HuH-7.5 (cell line): ENCODE measurements around the gene HNRNPF.
"Not testable (repeated sequence)": the region's sequence is repeated elsewhere in the genome, so short reads cannot be mapped to it uniquely, and the experiment has no call there.

Experiments
- DNase-seq: peaks from one replicate; pipeline ENCODE4 v3.0.0; 2011; ENCODE audit warnings: low spot score

HNRNPF gene, protein sequence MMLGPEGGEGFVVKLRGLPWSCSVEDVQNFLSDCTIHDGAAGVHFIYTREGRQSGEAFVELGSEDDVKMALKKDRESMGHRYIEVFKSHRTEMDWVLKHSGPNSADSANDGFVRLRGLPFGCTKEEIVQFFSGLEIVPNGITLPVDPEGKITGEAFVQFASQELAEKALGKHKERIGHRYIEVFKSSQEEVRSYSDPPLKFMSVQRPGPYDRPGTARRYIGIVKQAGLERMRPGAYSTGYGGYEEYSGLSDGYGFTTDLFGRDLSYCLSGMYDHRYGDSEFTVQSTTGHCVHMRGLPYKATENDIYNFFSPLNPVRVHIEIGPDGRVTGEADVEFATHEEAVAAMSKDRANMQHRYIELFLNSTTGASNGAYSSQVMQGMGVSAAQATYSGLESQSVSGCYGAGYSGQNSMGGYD

GRCh38 chr10:43408710-43409384 is at the start of gene HNRNPF:
Gene HNRNPF (minus strand): TSS chr10:43409186. CDS start chr10:43387884, 21,302 bp downstream.
- peak; percentile 77 for DNase-seq

- DNase-seq = no peak
Observed at GRCh38 chr10:43458227-43458626, 49.2 kb upstream of the HNRNPF start.

DNA sequence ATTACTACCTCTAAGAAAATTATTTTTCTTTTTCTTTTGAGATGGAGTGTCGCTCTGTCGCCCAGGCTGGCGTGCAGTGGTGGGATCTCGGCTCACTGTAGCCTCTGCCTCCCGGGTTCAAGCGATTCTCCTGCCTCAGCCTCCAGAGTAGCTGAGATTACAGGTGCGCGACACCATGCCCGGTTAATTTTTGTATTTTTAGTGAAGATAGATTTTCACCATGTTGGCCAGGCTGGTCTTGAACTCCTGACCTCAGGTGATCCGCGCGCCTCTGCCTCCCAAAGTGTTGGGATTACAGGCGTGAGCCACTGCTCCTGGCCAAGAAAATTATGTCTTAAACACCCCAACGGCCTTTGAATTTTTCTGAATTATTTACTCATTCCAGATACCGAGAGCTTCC is 47.6 kb upstream of the HNRNPF start:
- not testable (repeated sequence) for DNase-seq

DNA sequence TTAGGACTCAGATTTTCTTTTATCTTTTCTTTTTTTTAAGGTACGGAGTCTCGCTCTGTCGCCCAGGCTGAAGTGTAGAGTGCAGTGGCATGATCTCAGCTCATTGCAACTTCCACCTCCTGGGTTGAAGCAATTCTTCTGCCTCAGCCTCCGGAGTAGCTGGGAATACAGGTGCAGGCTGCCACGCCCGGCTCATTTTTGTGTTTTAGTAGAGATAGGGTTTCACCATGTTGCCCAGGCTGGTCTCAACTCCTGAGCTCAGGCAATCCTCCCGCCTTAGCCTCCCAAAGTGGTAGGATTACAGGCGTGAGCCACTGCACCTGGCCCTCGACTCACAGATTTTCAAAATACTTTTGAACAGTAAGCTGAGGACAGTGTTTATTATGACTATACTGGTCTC is 45.0 kb upstream of the HNRNPF start:
- DNase-seq = not testable (repeated sequence)

DNA sequence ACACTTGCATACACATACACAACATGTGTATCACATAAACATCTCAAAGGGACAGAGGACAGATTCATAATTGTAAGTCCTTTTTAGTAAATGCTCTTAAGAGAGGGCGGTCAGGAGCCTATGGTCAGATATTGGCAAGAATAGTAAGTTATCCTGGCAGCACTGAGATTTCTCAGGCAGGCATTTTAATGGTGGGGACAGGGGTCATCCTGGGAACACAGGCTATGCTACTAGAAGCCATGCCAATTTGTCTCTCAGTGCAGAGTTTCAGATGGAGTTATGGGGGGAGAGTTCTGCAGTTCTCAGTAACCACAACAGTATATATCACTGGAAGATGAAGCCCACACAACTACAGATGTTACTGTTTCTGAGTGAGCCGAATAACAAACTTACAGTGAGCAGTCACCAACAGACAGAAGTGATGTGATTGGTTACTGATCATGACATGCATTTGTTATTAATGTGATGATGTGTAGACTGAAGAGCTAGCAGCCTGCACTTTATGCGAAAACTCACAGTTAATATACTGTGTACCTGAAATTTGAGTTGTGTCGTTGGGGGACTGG is 44.4 kb upstream of the HNRNPF start:
- no peak for DNase-seq

DNA sequence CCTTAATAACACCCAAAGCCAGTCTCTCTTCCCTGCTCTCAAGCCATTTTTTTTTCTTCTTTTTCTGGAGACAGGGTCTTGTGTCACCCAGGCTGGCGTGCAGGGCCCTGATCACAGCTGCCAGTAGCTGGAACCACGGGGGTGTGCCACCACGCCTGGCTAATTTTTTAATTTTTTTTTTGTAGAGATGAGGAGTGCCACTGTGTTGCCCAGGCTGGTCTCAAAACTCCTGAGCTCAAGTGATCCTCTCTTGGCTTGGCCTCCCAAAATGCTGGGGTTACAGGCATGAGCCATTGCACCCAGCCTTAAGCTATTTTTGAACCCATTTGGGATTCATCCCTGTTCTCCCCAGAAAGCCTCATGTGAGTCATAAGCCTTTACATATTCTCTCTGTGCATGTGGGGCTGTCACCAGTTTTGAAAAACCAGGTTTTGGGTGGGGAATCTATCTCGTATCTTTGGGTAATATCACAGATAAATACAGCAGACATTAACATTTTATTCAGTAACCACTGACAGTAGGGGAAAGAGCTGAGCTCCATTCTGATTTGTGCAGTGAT is 43.4 kb upstream of the HNRNPF start:
- no peak for DNase-seq

- no peak for DNase-seq
Observed at GRCh38 chr10:43448742-43449141, 39.8 kb upstream of the HNRNPF start.

DNA sequence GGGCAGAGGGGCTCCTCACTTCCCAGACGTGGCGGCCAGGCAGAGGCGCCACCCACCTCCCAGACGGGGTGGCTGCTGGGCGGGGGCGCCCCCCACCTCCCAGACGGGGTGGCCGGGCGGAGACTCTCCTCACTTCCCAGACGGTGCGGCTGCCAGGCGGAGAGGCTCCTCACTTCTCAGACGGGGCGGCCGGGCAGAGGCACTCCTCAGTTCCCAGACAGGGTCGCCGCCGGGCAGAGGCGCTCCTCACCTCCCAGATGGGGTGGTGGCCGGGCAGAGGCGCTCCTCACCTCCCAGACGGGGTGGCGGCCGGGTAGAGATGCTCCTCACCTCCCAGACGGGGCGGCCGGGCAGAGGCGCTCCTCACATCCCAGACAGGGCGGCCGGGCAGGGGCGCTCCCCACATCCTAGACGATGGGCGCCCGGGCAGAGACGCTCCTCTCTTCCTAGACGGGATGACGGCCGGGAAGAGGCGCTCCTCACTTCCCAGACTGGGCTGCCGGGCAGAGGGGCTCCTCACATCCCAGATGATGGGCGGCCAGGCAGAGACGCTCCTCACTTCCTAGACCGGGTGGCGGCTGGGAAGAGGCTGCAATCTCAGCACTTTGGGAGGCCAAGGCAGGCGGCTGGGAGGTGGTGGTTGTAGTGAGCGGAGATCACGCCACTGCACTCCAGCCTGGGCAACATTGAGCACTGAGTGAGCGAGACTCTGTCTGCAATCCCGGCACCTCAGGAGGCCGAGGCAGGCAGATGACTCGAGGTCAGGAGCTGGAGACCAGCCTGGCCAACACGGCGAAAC is 37.4 kb upstream of the HNRNPF start:
- DNase-seq = not testable (repeated sequence)

DNA sequence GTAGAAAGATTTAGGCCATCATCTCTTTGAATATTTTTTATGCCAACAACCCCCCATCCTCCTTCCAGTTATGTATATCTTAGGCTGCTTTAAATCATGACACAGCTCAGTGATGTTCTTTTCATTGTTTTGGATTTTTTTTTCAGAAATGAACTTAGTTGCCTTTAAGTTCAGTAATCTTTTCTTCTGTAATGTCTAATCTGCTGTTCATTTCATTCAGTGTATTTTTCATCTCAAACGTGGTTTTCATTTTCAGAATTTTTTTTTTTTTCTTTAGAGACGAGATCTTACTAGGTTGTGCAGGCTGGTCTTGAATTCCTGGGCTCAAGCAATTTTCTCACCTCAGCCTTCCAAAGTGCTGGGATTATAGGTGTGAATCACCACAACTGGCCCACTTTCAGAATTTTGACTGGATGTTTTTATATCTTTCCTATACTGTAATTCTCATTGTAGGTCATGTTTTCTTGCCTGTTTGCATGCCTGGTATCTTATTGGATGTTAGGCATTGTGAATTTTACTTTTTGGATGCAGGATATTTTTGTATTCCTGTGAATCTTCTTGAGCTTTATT is 36.0 kb upstream of the HNRNPF start:
- DNase-seq = no peak

DNA sequence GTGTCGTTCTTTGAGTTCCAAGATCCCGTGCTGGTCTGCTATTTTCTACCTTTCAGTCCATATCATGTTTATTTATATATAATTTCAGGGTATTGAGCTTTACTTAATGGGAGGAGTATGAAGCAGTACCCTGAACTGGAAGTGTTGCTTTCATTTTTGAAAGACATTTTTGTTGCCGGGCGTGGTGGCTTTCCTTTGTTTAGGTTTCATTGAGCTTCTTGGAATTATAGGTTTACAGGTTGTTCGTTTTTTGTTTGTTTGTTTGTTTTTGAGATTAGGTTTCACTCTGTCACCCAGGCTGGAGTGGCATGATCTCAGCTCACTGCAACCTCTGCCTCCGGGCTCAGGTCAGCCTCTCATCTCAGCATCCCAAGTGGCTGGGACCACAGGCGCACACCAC is 35.3 kb upstream of the HNRNPF start:
- DNase-seq = no peak

- no peak for DNase-seq
Observed at GRCh38 chr10:43440463-43441134, 31.6 kb upstream of the HNRNPF start.

DNA sequence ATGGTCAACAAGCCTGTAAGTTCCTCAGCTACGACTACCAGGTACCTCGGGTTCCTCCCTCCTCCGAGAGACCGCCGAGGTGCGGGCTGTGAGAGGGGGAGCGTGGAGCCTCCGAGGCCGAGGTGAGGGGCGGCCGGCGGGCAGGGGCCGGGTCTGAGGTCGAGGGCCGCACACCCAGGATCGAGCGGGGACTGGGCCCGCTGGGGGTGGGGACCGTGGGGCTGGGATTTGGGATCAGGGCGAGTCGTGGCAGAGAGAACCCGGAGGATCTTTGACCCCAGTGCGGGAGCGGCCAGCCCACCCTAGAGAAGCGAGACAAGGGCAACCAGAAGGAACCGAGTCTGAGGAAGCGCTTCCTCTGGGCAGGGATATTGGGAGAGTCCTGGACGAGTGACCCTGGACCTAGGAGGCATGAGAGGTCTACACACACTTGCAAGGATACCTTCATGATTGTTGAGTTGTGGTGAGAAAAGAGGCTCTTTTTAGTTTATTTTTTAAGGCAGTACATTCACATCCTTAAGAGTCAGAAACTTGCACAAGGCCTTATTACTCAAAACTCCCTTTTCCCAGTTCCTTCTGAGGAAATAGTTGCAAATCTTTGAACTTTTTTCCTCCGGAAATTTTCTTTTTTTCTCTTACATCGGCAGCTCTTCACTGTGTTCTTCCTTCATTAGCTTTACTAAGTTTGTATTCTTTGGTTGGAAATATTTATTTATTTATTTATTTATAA is 28.3 kb upstream of the HNRNPF start:
- peak; percentile 36 for DNase-seq

DNA sequence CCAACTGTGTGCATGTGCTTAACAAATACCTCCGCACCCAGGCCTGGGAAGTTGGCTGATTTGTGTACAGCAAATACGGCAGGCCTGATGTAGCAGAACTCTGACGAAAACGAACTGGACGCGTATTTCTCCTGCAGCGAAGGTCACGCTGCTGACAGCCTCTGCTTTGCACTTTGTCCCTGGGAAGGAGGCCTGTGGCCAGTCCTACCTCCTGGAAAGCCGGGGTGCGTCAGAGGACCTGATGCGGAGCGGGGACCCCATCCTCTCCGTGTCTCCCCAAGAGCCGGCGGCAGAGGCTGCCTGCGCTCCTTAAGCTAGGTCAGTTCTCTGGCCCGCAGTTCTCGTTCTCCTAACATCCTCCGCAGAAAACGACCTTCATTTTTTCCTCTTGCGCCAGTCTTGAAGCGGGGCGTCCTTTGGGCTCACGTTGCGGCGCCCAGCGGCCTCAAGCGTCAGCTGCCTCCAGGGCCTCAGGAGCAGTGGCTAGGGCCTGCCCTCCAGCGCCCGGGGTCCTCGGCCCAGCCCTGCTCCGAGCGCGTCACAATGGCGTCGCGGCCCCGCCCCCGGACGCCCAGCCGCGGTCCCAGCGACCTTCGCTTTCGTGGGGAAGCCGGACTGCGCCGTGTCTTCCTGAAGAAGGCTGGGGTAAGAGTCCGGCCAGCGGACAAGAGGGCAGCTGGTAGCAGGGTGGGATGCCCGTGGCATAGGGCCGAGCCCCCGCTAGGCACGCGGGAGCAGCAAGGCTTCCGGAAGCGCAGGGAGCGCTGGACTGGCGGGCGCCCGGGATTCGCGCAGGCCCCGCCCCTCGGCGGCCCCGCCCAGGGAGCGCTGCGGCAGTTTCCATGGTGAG is 27.5 kb upstream of the HNRNPF start, which contains the start of gene ZNF487:
Gene ZNF487 (plus strand): TSS at position 821 of the 850 bp plus-strand sequence. CDS start 38,703 bp downstream, outside the sequence.
- peak; percentile 81 for DNase-seq

- DNase-seq = no peak
Observed at GRCh38 chr10:43430926-43431663, 22.1 kb upstream of the HNRNPF start.

- DNase-seq = no peak
Observed at GRCh38 chr10:43427166-43427825, 18.3 kb upstream of the HNRNPF start.

GRCh38 chr10:43426476-43426875 is 17.5 kb upstream of the HNRNPF start:
- DNase-seq = not testable (repeated sequence)

GRCh38 chr10:43424416-43424815 is 15.4 kb upstream of the HNRNPF start:
- DNase-seq = no peak

DNA sequence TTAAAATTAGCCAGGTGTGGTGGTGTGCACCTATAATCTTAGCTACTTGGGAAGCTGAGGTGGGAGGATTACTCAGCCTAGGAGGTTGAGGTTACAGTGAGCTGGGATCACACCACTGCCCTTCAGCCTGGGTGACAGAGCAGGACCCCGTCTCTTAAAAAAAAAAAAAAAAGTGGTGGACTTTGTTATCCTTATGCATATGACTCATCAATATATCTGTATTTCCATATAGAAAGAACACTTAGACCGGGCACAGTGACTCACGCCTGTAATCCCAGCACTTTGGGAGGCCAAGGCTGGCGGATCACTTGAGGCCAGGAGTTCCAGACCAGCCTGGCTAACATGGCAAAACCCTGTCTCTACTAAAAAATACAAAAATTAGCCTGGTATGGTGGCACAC is 13.0 kb upstream of the HNRNPF start:
- not testable (repeated sequence) for DNase-seq
